GM18520 (cell line): ENCODE data around the gene BCORL1.

Experiments
- ATAC-seq: cut with Tn5 transposase; IDR thresholded peaks from one replicate; pipeline ENCODE4 v1.9.1; 2021; ENCODE audit not compliant: unreplicated experiment

Gene BCORL1

GRCh38 chrX:130060122-130061069 lies 78.0 kb downstream of the BCORL1 start:
- ATAC-seq: peak; percentile 89

- no peak for ATAC-seq
Measured at GRCh38 chrX:130066975-130067615, 84.7 kb downstream of the BCORL1 start.

GRCh38 chrX:130071611-130072344 lies 89.3 kb downstream of the BCORL1 start:
- ATAC-seq: no peak

- no peak for ATAC-seq
Measured at GRCh38 chrX:130072345-130072740, 89.9 kb downstream of the BCORL1 start.

- ATAC-seq: no peak
Measured at GRCh38 chrX:130075777-130076176, 93.3 kb downstream of the BCORL1 start.

GRCh38 chrX:130079824-130080406 lies 97.5 kb downstream of the BCORL1 start:
- no peak for ATAC-seq

- no peak for ATAC-seq
Measured at GRCh38 chrX:130080791-130081367, 98.4 kb downstream of the BCORL1 start.

- ATAC-seq: no peak
Measured at GRCh38 chrX:130081421-130082045, 99.1 kb downstream of the BCORL1 start.

GRCh38 chrX:130082244-130083106 lies 100.0 kb downstream of the BCORL1 start:
- peak; percentile 60 for ATAC-seq

GRCh38 chrX:130083107-130083490 lies 100.7 kb downstream of the BCORL1 start:
- ATAC-seq: no peak

GRCh38 chrX:130083656-130084382 lies 101.4 kb downstream of the BCORL1 start:
- ATAC-seq: no peak

GRCh38 chrX:130084631-130085237 lies 102.3 kb downstream of the BCORL1 start:
- ATAC-seq: no peak

- ATAC-seq: no peak
Measured at GRCh38 chrX:130085551-130086446, 103.4 kb downstream of the BCORL1 start.

GRCh38 chrX:130086447-130087206 lies 104.2 kb downstream of the BCORL1 start:
- peak; percentile 31 for ATAC-seq

GRCh38 chrX:130090364-130090763 lies 107.9 kb downstream of the BCORL1 start:
- ATAC-seq: no peak

- peak; percentile 98 for ATAC-seq
Measured at GRCh38 chrX:130091980-130092522, 109.6 kb downstream of the BCORL1 start.
